Fibroblast of lung (primary cell): ENCODE results near the gene SNAI3. TPM values are rescaled to one million over a fixed set of nuclear protein-coding genes. Genes with fewer than 3 reads are reported as not detected.

ENCODE experiments used
- DNase-seq, 2 donors: peaks; one replicate each; pipeline versions ENCODE4 v3.0.0 to v3.0.0-alpha.2; 2010; ENCODE audit warnings: low read depth in 2 of 2
- H2AFZ ChIP-seq: 2 replicates; pipeline ENCODE4 v1.5.1; 2012; ENCODE audit warnings: low read length, control low read depth, inconsistent platforms
- H3K27ac ChIP-seq: 2 replicates; pipeline ENCODE4 v1.5.1; 2011; ENCODE audit warnings: low read length, control low read depth; ENCODE audit not compliant: insufficient read depth
- H3K27me3 ChIP-seq: 2 replicates; pipeline ENCODE4 v1.5.1; 2011; ENCODE audit warnings: mild to moderate bottlenecking, low read length; ENCODE audit not compliant: control insufficient read depth, insufficient read depth
- H3K36me3 ChIP-seq: 2 replicates; pipeline ENCODE4 v1.5.1; 2011; ENCODE audit warnings: low read length; ENCODE audit not compliant: control insufficient read depth, insufficient read depth
- H3K4me1 ChIP-seq: 2 replicates; pipeline ENCODE4 v1.5.1; 2011; ENCODE audit warnings: low read length; ENCODE audit not compliant: control insufficient read depth, insufficient read depth; ENCODE audit errors: extremely low read depth
- H3K4me2 ChIP-seq: 2 replicates; pipeline ENCODE4 v1.5.1; 2011; ENCODE audit warnings: low read length, control low read depth; ENCODE audit not compliant: insufficient read depth; ENCODE audit errors: extremely low read depth
- H3K4me3 ChIP-seq, 4 experiments: fragments of 200-600 bp in 1 of 4; sonication (generic) in 1 of 4; replicated peaks in 1 of 4; 2 replicates each; pipeline ENCODE4 v1.5.1; 2011 to 2016; ENCODE audit warnings: low read length in 4 of 4, low read depth in 3 of 4, mild to moderate bottlenecking in 3 of 4, control low read depth in 2 of 4, inconsistent platforms in 1 of 4, mixed read lengths in 1 of 4; ENCODE audit not compliant: insufficient read depth in 1 of 4; ENCODE audit errors: control extremely low read depth in 1 of 4
- H3K79me2 ChIP-seq: 2 replicates; pipeline ENCODE4 v1.5.1; 2012; ENCODE audit warnings: mild to moderate bottlenecking, low read length, inconsistent platforms; ENCODE audit not compliant: control insufficient read depth, insufficient read depth
- H3K9ac ChIP-seq: 2 replicates; pipeline ENCODE4 v1.5.1; 2011; ENCODE audit warnings: mild to moderate bottlenecking, low read length, control low read depth; ENCODE audit not compliant: insufficient read depth
- H3K9me3 ChIP-seq: 2 replicates; pipeline ENCODE4 v1.5.1; 2012; ENCODE audit warnings: low read depth, low read length; ENCODE audit not compliant: control insufficient read depth, insufficient read depth
- H4K20me1 ChIP-seq: 2 replicates; pipeline ENCODE4 v1.5.1; 2011; ENCODE audit warnings: low read length; ENCODE audit not compliant: control insufficient read depth, insufficient read depth; ENCODE audit errors: extremely low read depth
- CTCF ChIP-seq, 2 donors: IDR thresholded peaks in 1 of 2; conservative IDR thresholded peaks in 1 of 2; 1 replicate in 1 of 2; 2 replicates in 1 of 2; pipeline ENCODE4 v1.5.1; 2011 to 2012; ENCODE audit warnings: low read length in 2 of 2, control low read depth in 1 of 2, inconsistent platforms in 1 of 2, low read depth in 1 of 2, mild to moderate bottlenecking in 1 of 2
- EZH2 ChIP-seq: IDR thresholded peaks from 2 replicates; pipeline ENCODE4 v1.5.1; 2012; ENCODE audit warnings: low read length, control low read depth, mild to moderate bottlenecking; ENCODE audit errors: missing control alignments
- polyA plus RNA-seq, 2 donors: library from polyadenylated mRNA; depleted of rRNA in 1 of 2; stranded (reverse) in 1 of 2; unstranded in 1 of 2; fragments of >200 nt; gene quantifications; 2 replicates each; pipeline ENCODE4 v1.2.1, GENCODE V29; 2011 to 2012; ENCODE audit warnings: missing spikeins in 1 of 2
- total RNA-seq: library from RNA; depleted of rRNA; stranded (reverse); fragments of >200 nt; gene quantifications from 2 replicates; pipeline ENCODE4 v1.2.1, GENCODE V29; 2014

The SNAI3 gene
- total and polyA plus RNA-seq, 2 donors (not counting 1 experiment from before 2014, with no cell fraction given): 0.17 TPM; not detected in 1

GRCh38 chr16:88651276-88651988, 34.9 kb downstream of the SNAI3 start:
- Histone ChIP-seq H3K4me1 (peaks cover 9% of the 10 kb centered on the region), H3K36me3 (peaks cover 27% of the 10 kb centered on the region), H3K27ac (peak overlapping the region; percentile 57), H3K27me3 (no peaks in the 10 kb centered on the region), H3K9ac (peak overlapping the region; percentile 36), H2AFZ (no peak overlapping the region), H3K79me2 (no peaks in the 10 kb centered on the region), H3K4me3 (peak overlapping the region; percentile 17 to 74 (median 33)), H3K4me2 (peak overlapping the region; percentile 69), H3K9me3 (no peaks in the 10 kb centered on the region), H4K20me1 (no peaks in the 10 kb centered on the region)
- DNase-seq: no peak
- TF ChIP-seq EZH2 (no peak), CTCF (conservative IDR thresholded peaks at IDR 0.05 in 1 of 2, IDR thresholded peaks at IDR 0.05 in 1 of 2; ENCODE audit: low read depth in 1 of 2, low read length in 2 of 2) (no peak)

DNA sequence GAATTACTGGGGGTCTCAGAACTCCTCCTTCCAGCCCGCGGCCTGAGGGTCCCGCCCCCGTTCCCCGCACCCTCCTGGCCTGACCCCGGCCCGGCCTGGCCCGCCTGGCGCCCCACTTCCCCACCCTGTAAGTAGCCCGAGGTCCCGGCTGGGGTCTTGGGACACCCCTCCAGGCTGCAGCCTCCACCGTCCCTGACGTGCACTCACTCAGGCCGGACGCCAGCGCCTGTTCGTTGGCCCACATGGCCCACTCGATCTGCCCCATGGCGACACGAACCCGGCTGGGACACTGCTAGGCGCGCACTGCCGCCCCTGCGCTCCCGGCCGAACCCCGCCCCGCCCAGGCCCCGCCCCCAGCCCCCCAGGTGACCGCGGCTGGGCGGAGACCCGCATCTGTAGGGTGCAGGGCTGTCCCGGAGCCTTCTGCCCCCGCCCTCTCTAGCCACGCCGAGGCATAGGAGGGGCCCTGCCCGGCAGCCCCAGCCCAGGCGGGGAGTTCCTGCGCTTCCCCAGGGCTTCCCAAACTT, 35.5 kb downstream of the SNAI3 start, which contains the start of gene CYBA:
Gene CYBA (minus strand): TSS at position 305 of the 527 bp plus-strand sequence. CDS start 40 bp downstream, at position 265.
- Histone ChIP-seq H3K27ac (peak within 1 kb of the TSS; percentile 57), H3K79me2 (no peaks in the 10 kb centered on the region), H2AFZ (no peak within 1 kb of the TSS), H3K27me3 (no peaks in the 10 kb centered on the region), H3K9ac (peak within 1 kb of the TSS; percentile 65), H3K4me3 (peak within 1 kb of the TSS; percentile 48 to 74 (median 66)), H3K4me2 (peak within 1 kb of the TSS; percentile 75), H3K36me3 (peaks cover 21% of the 10 kb centered on the region), H4K20me1 (no peaks in the 10 kb centered on the region), H3K4me1 (peaks cover 9% of the 10 kb centered on the region), H3K9me3 (no peaks in the 10 kb centered on the region)
- TF ChIP-seq CTCF (conservative IDR thresholded peaks at IDR 0.05 in 1 of 2, IDR thresholded peaks at IDR 0.05 in 1 of 2; ENCODE audit: low read depth in 1 of 2, low read length in 2 of 2): no peak
- TF ChIP-seq EZH2: no peak
- DNase-seq: peak; percentile 26 to 38

GRCh38 chr16:88649924-88650748, 36.2 kb downstream of the SNAI3 start:
- Histone ChIP-seq H3K4me3 (peak overlapping the region; percentile 48 to 74 (median 66)), H3K36me3 (peaks cover 17% of the 10 kb centered on the region), H3K27ac (no peak overlapping the region), H3K9me3 (no peaks in the 10 kb centered on the region), H3K79me2 (no peaks in the 10 kb centered on the region), H3K4me1 (peaks cover 9% of the 10 kb centered on the region), H2AFZ (no peak overlapping the region), H3K9ac (peak overlapping the region; percentile 65), H3K27me3 (no peaks in the 10 kb centered on the region), H4K20me1 (no peaks in the 10 kb centered on the region), H3K4me2 (peak overlapping the region; percentile 75)
- no peak for DNase-seq
- no peak for TF ChIP-seq EZH2
- no peak for TF ChIP-seq CTCF (conservative IDR thresholded peaks at IDR 0.05 in 1 of 2, IDR thresholded peaks at IDR 0.05 in 1 of 2; ENCODE audit: low read depth in 1 of 2, low read length in 2 of 2)
